Mesendoderm (in vitro differentiated cells): ENCODE results near the gene TUBGCP4.

Experiments
- DNase-seq: peaks from one replicate; pipeline ENCODE4 v3.0.0; 2013
- H2AK5ac ChIP-seq: 2 replicates; pipeline ENCODE4 v1.6.1; 2013; ENCODE audit warnings: low read length, inconsistent platforms
- H2BK120ac ChIP-seq: 2 replicates; pipeline ENCODE4 v1.6.1; 2013; ENCODE audit warnings: low read depth, mild to moderate bottlenecking, low read length, moderate library complexity, mixed read lengths
- H2BK15ac ChIP-seq: replicated peaks from 2 replicates; pipeline ENCODE4 v1.6.1; 2013; ENCODE audit warnings: low read depth, mild to moderate bottlenecking, moderate library complexity
- H2BK5ac ChIP-seq: 2 replicates; pipeline ENCODE4 v1.6.1; 2013; ENCODE audit warnings: low read length, inconsistent platforms
- H3K18ac ChIP-seq: 2 replicates; pipeline ENCODE4 v1.6.1; 2013; ENCODE audit warnings: mild to moderate bottlenecking, low read length, mixed read lengths
- H3K23ac ChIP-seq: one replicate; pipeline ENCODE4 v1.6.1; 2013; ENCODE audit warnings: low read length
- H3K27ac ChIP-seq: 2 replicates; pipeline ENCODE4 v1.5.1; 2013; ENCODE audit warnings: low read depth, mild to moderate bottlenecking, inconsistent platforms, low read length, moderate library complexity
- H3K27me3 ChIP-seq: 2 replicates; pipeline ENCODE4 v1.6.1; 2013; ENCODE audit warnings: low read length, control low read depth, mild to moderate bottlenecking, inconsistent platforms; ENCODE audit not compliant: insufficient read depth, poor library complexity
- H3K36me3 ChIP-seq: 2 replicates; pipeline ENCODE4 v1.6.1; 2013; ENCODE audit warnings: low read length, inconsistent platforms; ENCODE audit not compliant: control insufficient read depth, insufficient read depth
- H3K4ac ChIP-seq: one replicate; pipeline ENCODE4 v1.6.1; 2013; ENCODE audit warnings: low read depth, mild to moderate bottlenecking, low read length, moderate library complexity
- H3K4me1 ChIP-seq: 2 replicates; pipeline ENCODE4 v1.6.1; 2013; ENCODE audit warnings: low read depth, low read length, inconsistent platforms; ENCODE audit not compliant: control insufficient read depth
- H3K4me2 ChIP-seq: 2 replicates; pipeline ENCODE4 v1.6.1; 2013; ENCODE audit warnings: low read length
- H3K4me3 ChIP-seq: 2 replicates; pipeline ENCODE4 v1.5.1; 2013; ENCODE audit warnings: mild to moderate bottlenecking, low read length
- H3K56ac ChIP-seq: one replicate; pipeline ENCODE4 v1.6.1; 2013; ENCODE audit warnings: low read length
- H3K79me1 ChIP-seq: 2 replicates; pipeline ENCODE4 v1.6.1; 2013; ENCODE audit warnings: low read length, inconsistent platforms
- H3K79me2 ChIP-seq: 2 replicates; pipeline ENCODE4 v1.6.1; 2013; ENCODE audit warnings: mild to moderate bottlenecking, low read length; ENCODE audit not compliant: control insufficient read depth, insufficient read depth
- H3K9ac ChIP-seq: 2 replicates; pipeline ENCODE4 v1.6.1; 2013; ENCODE audit warnings: low read length, inconsistent platforms
- H4K5ac ChIP-seq: one replicate; pipeline ENCODE4 v1.6.1; 2013; ENCODE audit warnings: low read length
- H4K8ac ChIP-seq: one replicate; pipeline ENCODE4 v1.6.1; 2013; ENCODE audit warnings: low read depth, mild to moderate bottlenecking, control low read depth, low read length, moderate library complexity
- WGBS: extraction: QIAGEN DNeasy Blood & Tissue Kit; methylation state at CpG from one replicate; pipeline ENCODE4 v1.1.7; 2013; ENCODE audit warnings: low lambda C conversion rate, missing lambda C conversion rate; ENCODE audit not compliant: insufficient coverage; ENCODE audit errors: extremely low coverage; 5-methylcytosine and 5-hydroxymethylcytosine counted together

The TUBGCP4 gene

GRCh38 chr15:43370310-43370974 lies 459 bp upstream of the TUBGCP4 start:
- H3K18ac ChIP-seq: peak overlapping the region; percentile 88
- no CpG with 5 or more reads among the region's 45 CpGs for WGBS
- DNase-seq: peak; percentile 59
- no peak overlapping the region for H4K5ac ChIP-seq
- H3K56ac ChIP-seq: peak overlapping the region; percentile 94
- H3K4me1 ChIP-seq: peaks cover 6% of the 10 kb centered on the region
- H2BK15ac ChIP-seq: no peak overlapping the region
- H3K27me3 ChIP-seq: no peaks in the 10 kb centered on the region
- peak overlapping the region; percentile 99 for H3K4me2 ChIP-seq
- H3K79me1 ChIP-seq: peaks cover 23% of the 10 kb centered on the region
- peaks cover 2% of the 10 kb centered on the region for H3K36me3 ChIP-seq
- H3K4me3 ChIP-seq: peak overlapping the region; percentile 98
- peak overlapping the region; percentile 5 for H3K4ac ChIP-seq
- H3K9ac ChIP-seq: peak overlapping the region; percentile 90
- H4K8ac ChIP-seq: no peak overlapping the region
- H3K79me2 ChIP-seq: peaks cover 19% of the 10 kb centered on the region
- no peak overlapping the region for H3K27ac ChIP-seq
- H2BK5ac ChIP-seq: no peak overlapping the region
- H2BK120ac ChIP-seq: no peak overlapping the region
- H3K23ac ChIP-seq: peak overlapping the region; percentile 57
- H2AK5ac ChIP-seq: no peak overlapping the region

- Histone ChIP-seq H3K4me1 (peaks cover 2% of the 10 kb centered on the region), H4K5ac (no peak overlapping the region), H2BK120ac (no peak overlapping the region), H3K9ac (no peak overlapping the region), H3K56ac (no peak overlapping the region), H3K4me2 (no peak overlapping the region), H2BK5ac (no peak overlapping the region), H3K23ac (no peak overlapping the region), H3K4me3 (no peak overlapping the region), H3K79me2 (peaks cover 4% of the 10 kb centered on the region), H2BK15ac (no peak overlapping the region), H3K27ac (no peak overlapping the region), H3K27me3 (no peaks in the 10 kb centered on the region), H4K8ac (no peak overlapping the region), H3K4ac (no peak overlapping the region), H2AK5ac (no peak overlapping the region), H3K36me3 (no peaks in the 10 kb centered on the region), H3K79me1 (peaks cover 4% of the 10 kb centered on the region), H3K18ac (no peak overlapping the region)
- DNase-seq: peak; percentile 46
- WGBS: no CpG with 5 or more reads among the region's 13 CpGs
These were observed 5.3 kb downstream of the TUBGCP4 start for GRCh38 chr15:43376017-43376705.

GRCh38 chr15:43378601-43379000 lies 7.7 kb downstream of the TUBGCP4 start:
- no peaks in the 10 kb centered on the region for H3K4me1 ChIP-seq
- no peak overlapping the region for H4K5ac ChIP-seq
- H2BK120ac ChIP-seq: no peak overlapping the region
- no peak overlapping the region for H2BK15ac ChIP-seq
- no peak overlapping the region for H2AK5ac ChIP-seq
- H3K4ac ChIP-seq: no peak overlapping the region
- no peaks in the 10 kb centered on the region for H3K79me1 ChIP-seq
- no peak overlapping the region for H2BK5ac ChIP-seq
- H3K18ac ChIP-seq: no peak overlapping the region
- no peak for DNase-seq
- H3K36me3 ChIP-seq: peaks cover 3% of the 10 kb centered on the region
- H4K8ac ChIP-seq: no peak overlapping the region
- no peaks in the 10 kb centered on the region for H3K79me2 ChIP-seq
- no peak overlapping the region for H3K23ac ChIP-seq
- no peaks in the 10 kb centered on the region for H3K27me3 ChIP-seq
- no peak overlapping the region for H3K4me2 ChIP-seq
- H3K9ac ChIP-seq: no peak overlapping the region
- H3K27ac ChIP-seq: no peak overlapping the region
- no peak overlapping the region for H3K4me3 ChIP-seq
- no peak overlapping the region for H3K56ac ChIP-seq

- H3K56ac ChIP-seq: no peak overlapping the region
- peaks cover 5% of the 10 kb centered on the region for H3K36me3 ChIP-seq
- no peak overlapping the region for H3K4me3 ChIP-seq
- no peak overlapping the region for H2BK5ac ChIP-seq
- H4K5ac ChIP-seq: no peak overlapping the region
- DNase-seq: no peak
- no peaks in the 10 kb centered on the region for H3K27me3 ChIP-seq
- no CpG with 5 or more reads among the region's 4 CpGs for WGBS
- H3K79me1 ChIP-seq: no peaks in the 10 kb centered on the region
- no peaks in the 10 kb centered on the region for H3K4me1 ChIP-seq
- H2BK15ac ChIP-seq: no peak overlapping the region
- no peak overlapping the region for H3K4me2 ChIP-seq
- no peak overlapping the region for H3K23ac ChIP-seq
- H3K27ac ChIP-seq: no peak overlapping the region
- H3K79me2 ChIP-seq: no peaks in the 10 kb centered on the region
- no peak overlapping the region for H3K9ac ChIP-seq
- no peak overlapping the region for H3K18ac ChIP-seq
- H2AK5ac ChIP-seq: no peak overlapping the region
- no peak overlapping the region for H3K4ac ChIP-seq
- H2BK120ac ChIP-seq: no peak overlapping the region
- no peak overlapping the region for H4K8ac ChIP-seq
These were observed 11.4 kb downstream of the TUBGCP4 start for GRCh38 chr15:43382310-43382709.

DNA sequence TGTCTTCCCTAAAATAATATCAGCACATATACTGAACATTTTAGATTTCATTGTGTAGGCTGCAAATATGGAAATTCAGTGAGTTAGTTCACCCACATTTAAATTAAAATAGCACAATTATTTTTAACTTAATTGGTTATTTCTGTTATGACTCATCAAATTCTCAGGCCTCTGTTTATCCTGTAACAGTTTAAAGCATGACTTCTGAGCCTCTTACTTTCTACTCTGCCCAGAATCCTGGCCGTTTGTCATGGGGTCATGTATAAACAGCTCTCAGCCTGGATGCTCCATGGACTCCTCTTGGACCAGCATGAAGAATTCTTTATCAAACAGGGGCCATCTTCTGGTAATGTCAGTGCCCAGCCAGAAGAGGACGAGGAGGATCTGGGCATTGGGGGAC lies 12.2 kb downstream of the TUBGCP4 start:
- Histone ChIP-seq H2BK15ac (no peak overlapping the region), H3K27ac (no peak overlapping the region), H3K23ac (no peak overlapping the region), H2BK5ac (no peak overlapping the region), H3K79me2 (no peaks in the 10 kb centered on the region), H3K36me3 (peaks cover 5% of the 10 kb centered on the region), H3K9ac (no peak overlapping the region), H3K4me3 (no peak overlapping the region), H3K4ac (no peak overlapping the region), H3K56ac (no peak overlapping the region), H3K4me1 (no peaks in the 10 kb centered on the region), H2AK5ac (no peak overlapping the region), H4K5ac (no peak overlapping the region), H2BK120ac (no peak overlapping the region), H3K27me3 (no peaks in the 10 kb centered on the region), H3K79me1 (no peaks in the 10 kb centered on the region), H4K8ac (no peak overlapping the region), H3K18ac (no peak overlapping the region), H3K4me2 (no peak overlapping the region)
- no CpG with 5 or more reads among the region's 2 CpGs for WGBS
- DNase-seq: no peak
